PC-3 (cell line): ENCODE measurements around the gene MMP7. TPM values are rescaled to one million over a fixed set of nuclear protein-coding genes. Genes with fewer than 3 reads are reported as not detected.

ENCODE experiments used
- ATAC-seq: fragments of 200-7000 bp; cut with Tn5 transposase; 2 replicates; pipeline ENCODE4 v1.9.1; 2020; ENCODE audit warnings: mild to moderate bottlenecking, moderate library complexity
- BruUV-seq: library from RNA; stranded (reverse); fragments of 400-500 nt; replicated peaks from 2 replicates; lab custom pipeline; 2021; lab: Mats Ljungman, UMichigan
- CTCF ChIA-PET: fragments of 300-600 bp; sonication (Branson Sonifier 250); formaldehyde crosslinking; loops from one replicate; lab custom pipeline; 2022; ENCODE audit warnings: antibody characterized with exemption; lab: Charles Lee
- POLR2A ChIA-PET: fragments of 300-600 bp; sonication (Branson Sonifier 250); formaldehyde crosslinking; loops from one replicate; lab custom pipeline; 2022; ENCODE audit warnings: antibody characterized with exemption; ENCODE audit not compliant: unreplicated experiment; lab: Charles Lee
- DNase-seq: peaks from one replicate; pipeline ENCODE4 v3.0.0-alpha.2; 2015
- H2AFZ ChIP-seq: fragments of 300-600 bp; sonication (generic); 2 replicates; pipeline ENCODE4 v1.6.0; 2016; ENCODE audit warnings: antibody characterized with exemption, low read length
- H3F3A ChIP-seq: fragments of 300-600 bp; sonication (generic); one replicate; pipeline ENCODE4 v1.6.0; 2017; ENCODE audit warnings: antibody characterized with exemption, low read length, control low read depth, mild to moderate bottlenecking; ENCODE audit not compliant: unreplicated experiment
- H3K27ac ChIP-seq: fragments of 300-600 bp; sonication (generic); 2 replicates; pipeline ENCODE4 v1.5.1; 2016; ENCODE audit warnings: mild to moderate bottlenecking, low read length
- H3K27me3 ChIP-seq: fragments of 300-600 bp; sonication (generic); 2 replicates; pipeline ENCODE4 v1.6.1; 2016; ENCODE audit warnings: low read length, mixed read lengths
- H3K36me3 ChIP-seq: fragments of 300-600 bp; sonication (generic); 2 replicates; pipeline ENCODE4 v1.6.1; 2016; ENCODE audit warnings: low read depth, mixed run types, low read length, mixed read lengths
- H3K4me1 ChIP-seq: fragments of 300-600 bp; sonication (generic); 2 replicates; pipeline ENCODE4 v1.5.1; 2016; ENCODE audit warnings: low read length; ENCODE audit not compliant: insufficient read depth
- H3K4me2 ChIP-seq: fragments of 300-600 bp; sonication (generic); 2 replicates; pipeline ENCODE4 v1.6.0; 2016; ENCODE audit warnings: low read length
- H3K4me3 ChIP-seq: fragments of 300-600 bp; sonication (generic); 2 replicates; pipeline ENCODE4 v1.5.1; 2016; ENCODE audit warnings: mild to moderate bottlenecking, low read length, mixed read lengths
- H3K79me2 ChIP-seq: fragments of 300-600 bp; sonication (generic); 2 replicates; pipeline ENCODE4 v1.6.1; 2017; ENCODE audit warnings: low read length, mixed read lengths
- H3K9ac ChIP-seq: fragments of 300-600 bp; sonication (generic); 2 replicates; pipeline ENCODE4 v1.6.0; 2016; ENCODE audit warnings: mild to moderate bottlenecking, low read length
- H3K9me2 ChIP-seq: fragments of 300-600 bp; sonication (generic); replicated peaks from 2 replicates; pipeline ENCODE4 v1.6.1; 2016; ENCODE audit warnings: mixed run types, low read length, mixed read lengths
- H3K9me3 ChIP-seq: fragments of 300-600 bp; sonication (generic); 2 replicates; pipeline ENCODE4 v1.6.1; 2016; ENCODE audit warnings: low read length, mixed read lengths
- H4K20me1 ChIP-seq: fragments of 300-600 bp; sonication (generic); 2 replicates; pipeline ENCODE4 v1.6.1; 2016; ENCODE audit warnings: low read length, mixed read lengths
- CTCF ChIP-seq: fragments of 300-600 bp; sonication (generic); conservative IDR thresholded peaks from 2 replicates; pipeline ENCODE4 v1.5.1; 2017; ENCODE audit warnings: antibody characterized with exemption, low read depth, mild to moderate bottlenecking, low read length
- EZH2 ChIP-seq: fragments of 300-600 bp; sonication (generic); IDR thresholded peaks from one replicate; pipeline ENCODE4 v1.6.1; 2017; ENCODE audit warnings: antibody characterized with exemption, mild to moderate bottlenecking, low read length; ENCODE audit not compliant: unreplicated experiment
- EZH2phosphoT487 ChIP-seq: fragments of 300-600 bp; sonication (generic); IDR thresholded peaks from 2 replicates; pipeline ENCODE4 v1.6.1; 2018; ENCODE audit warnings: mild to moderate bottlenecking, antibody characterized with exemption, low read length, borderline replicate concordance
- intact Hi-C: fragments of 100-400 bp; cut with micrococcal nuclease; formaldehyde crosslinking; loops from 2 replicates; pipeline ENCODE4 v1.9.0; 2023
- total RNA-seq: library from RNA; depleted of rRNA; stranded (reverse); fragments of >200 nt; gene quantifications from 2 replicates; pipeline ENCODE4 v1.2.3, GENCODE V29; 2014

MMP7 gene
- total RNA-seq, 1 experiment from 2014 or later, result 0.18 TPM

GRCh38 chr11:102572554-102573220 is 42.1 kb upstream of the MMP7 start:
- Histone ChIP-seq H3K9me3 (no peaks in the 10 kb centered on the region), H3K9ac (no peak overlapping the region), H3K27ac (no peak overlapping the region), H3F3A (no peaks in the 10 kb centered on the region), H3K4me1 (peaks cover 7% of the 10 kb centered on the region; the same call in 1 of the 2 replicates), H3K36me3 (no peaks in the 10 kb centered on the region), H3K27me3 (no peaks in the 10 kb centered on the region), H3K9me2 (no peaks in the 10 kb centered on the region), H2AFZ (no peak overlapping the region), H3K4me3 (no peak overlapping the region), H3K4me2 (no peak overlapping the region), H3K79me2 (no peaks in the 10 kb centered on the region), H4K20me1 (no peaks in the 10 kb centered on the region)
- TF ChIP-seq CTCF (no peak), EZH2phosphoT487 (no peak), EZH2 (no peak)
- ChIA-PET CTCF (no interaction called here), POLR2A (no interaction called here)
- DNase-seq, result no peak
- no TSS peak for BruUV-seq
- ATAC-seq, result no peak
- intact Hi-C loops, result no loop called here

- Histone ChIP-seq H3K79me2 (no peaks in the 10 kb centered on the region), H2AFZ (no peak overlapping the region), H3K4me2 (no peak overlapping the region), H3K4me1 (peaks cover 9% of the 10 kb centered on the region), H4K20me1 (no peaks in the 10 kb centered on the region), H3K9me2 (no peaks in the 10 kb centered on the region), H3K9me3 (0 out of 2 replicates have a peak, but pooled peaks cover 9% of the 10 kb centered on the region), H3K36me3 (peaks cover 2% of the 10 kb centered on the region; the same call in 1 of the 2 replicates), H3K9ac (no peak overlapping the region), H3F3A (peaks cover 1% of the 10 kb centered on the region), H3K27ac (no peak overlapping the region), H3K4me3 (no peak overlapping the region), H3K27me3 (no peaks in the 10 kb centered on the region)
- ATAC-seq (no peak), DNase-seq (no peak)
- ChIA-PET CTCF (no interaction called here), POLR2A (no interaction called here)
- no peak for TF ChIP-seq EZH2
- no peak for TF ChIP-seq CTCF
- intact Hi-C loops, result loop anchor here (10.0 kb wide), 1 partner anchor 216 kb away; the partner anchor contains the start of gene MMP10
- BruUV-seq, result no TSS peak
These were observed 38.3 kb upstream of the MMP7 start for GRCh38 chr11:102568851-102569250.

- intact Hi-C loops, result loop anchor here (10.0 kb wide), 1 partner anchor 219 kb away; the partner anchor contains the start of gene MMP10
- no peak for TF ChIP-seq EZH2phosphoT487
- Histone ChIP-seq H3K27ac (no peak overlapping the region), H3K27me3 (no peaks in the 10 kb centered on the region), H3K4me3 (no peak overlapping the region), H3K9me3 (0 out of 2 replicates have a peak, but pooled peaks cover 9% of the 10 kb centered on the region), H4K20me1 (no peaks in the 10 kb centered on the region), H2AFZ (no peak overlapping the region), H3K4me1 (peaks cover 28% of the 10 kb centered on the region), H3K36me3 (peaks cover 2% of the 10 kb centered on the region; the same call in 1 of the 2 replicates), H3K79me2 (no peaks in the 10 kb centered on the region), H3F3A (peaks cover 8% of the 10 kb centered on the region), H3K9ac (no peak overlapping the region), H3K4me2 (no peak overlapping the region), H3K9me2 (no peaks in the 10 kb centered on the region)
- no peak for DNase-seq
- POLR2A ChIA-PET, result no interaction called here
- ATAC-seq, result no peak
- CTCF ChIA-PET, result no interaction called here
- no TSS peak for BruUV-seq
These were observed 35.6 kb upstream of the MMP7 start for GRCh38 chr11:102566112-102566511.
